CD4-positive, alpha-beta T cell treated with Interleukin-10 for 1 hour (primary cell): ENCODE measurements around the gene NYAP1.
"Not testable (repeated sequence)": the region's sequence is repeated elsewhere in the genome, so short reads cannot be mapped to it uniquely, and the experiment has no call there.

ENCODE experiments used
- DNase-seq: peaks from one replicate; pipeline ENCODE4 v3.0.0-alpha.2; 2020

Gene NYAP1

GRCh38 chr7:100483722-100484672 lies at the start of gene NYAP1:
Gene NYAP1 (plus strand): TSS chr7:100483927. CDS start chr7:100485312, 1,385 bp downstream.
- DNase-seq = peak; percentile 69

GRCh38 chr7:100434297-100435144 lies 49.2 kb upstream of the NYAP1 start:
- DNase-seq = no peak

- peak; percentile 54 for DNase-seq
These were observed 48.1 kb upstream of the NYAP1 start for GRCh38 chr7:100435401-100436304.

GRCh38 chr7:100437150-100438100 lies 46.3 kb upstream of the NYAP1 start:
- DNase-seq = no peak

GRCh38 chr7:100438172-100438571 lies 45.6 kb upstream of the NYAP1 start:
- DNase-seq = no peak

- DNase-seq = not testable (repeated sequence)
These were observed 45.0 kb upstream of the NYAP1 start for GRCh38 chr7:100438731-100439130.

- DNase-seq = not testable (repeated sequence)
These were observed 44.5 kb upstream of the NYAP1 start for GRCh38 chr7:100439244-100439643.

GRCh38 chr7:100441641-100442535 lies 41.8 kb upstream of the NYAP1 start:
- DNase-seq = no peak

GRCh38 chr7:100443096-100443840 lies 40.5 kb upstream of the NYAP1 start:
- no peak for DNase-seq

- no peak for DNase-seq
These were observed 39.1 kb upstream of the NYAP1 start for GRCh38 chr7:100444311-100445278.

- no peak for DNase-seq
These were observed 37.7 kb upstream of the NYAP1 start for GRCh38 chr7:100446040-100446439.

GRCh38 chr7:100447363-100447762 lies 36.4 kb upstream of the NYAP1 start:
- not testable (repeated sequence) for DNase-seq

- DNase-seq = no peak
These were observed 34.4 kb upstream of the NYAP1 start for GRCh38 chr7:100449190-100449795.

GRCh38 chr7:100452513-100452912 lies 31.2 kb upstream of the NYAP1 start:
- no peak for DNase-seq

GRCh38 chr7:100453854-100454253 lies 29.9 kb upstream of the NYAP1 start:
- not testable (repeated sequence) for DNase-seq

- DNase-seq = no peak
These were observed 28.5 kb upstream of the NYAP1 start for GRCh38 chr7:100455206-100455605.

GRCh38 chr7:100456562-100456961 lies 27.2 kb upstream of the NYAP1 start:
- no peak for DNase-seq

GRCh38 chr7:100457033-100457432 lies 26.7 kb upstream of the NYAP1 start:
- DNase-seq = no peak
